Uterus (tissue), 2 donors: ENCODE results near the gene CH25H.

Experiments
- POLR2A ChIP-seq, 2 donors: fragments of 450-650 bp; IDR thresholded peaks; one replicate each; pipeline ENCODE4 v1.6.1; 2016; ENCODE audit warnings: antibody characterized with exemption in 2 of 2, mild to moderate bottlenecking in 1 of 2, moderate library complexity in 1 of 2
- TF ChIP-seq, protein P1 (sequence below), 4 experiments: fragments of 200-600 bp in 2 of 4; fragments of 450-650 bp in 2 of 4; sonication (generic) in 2 of 4; IDR thresholded peaks; one replicate each; pipeline ENCODE4 v1.5.1; 2016 to 2019; ENCODE audit warnings: antibody characterized with exemption in 4 of 4, mild to moderate bottlenecking in 2 of 4, moderate library complexity in 1 of 4

DNA sequence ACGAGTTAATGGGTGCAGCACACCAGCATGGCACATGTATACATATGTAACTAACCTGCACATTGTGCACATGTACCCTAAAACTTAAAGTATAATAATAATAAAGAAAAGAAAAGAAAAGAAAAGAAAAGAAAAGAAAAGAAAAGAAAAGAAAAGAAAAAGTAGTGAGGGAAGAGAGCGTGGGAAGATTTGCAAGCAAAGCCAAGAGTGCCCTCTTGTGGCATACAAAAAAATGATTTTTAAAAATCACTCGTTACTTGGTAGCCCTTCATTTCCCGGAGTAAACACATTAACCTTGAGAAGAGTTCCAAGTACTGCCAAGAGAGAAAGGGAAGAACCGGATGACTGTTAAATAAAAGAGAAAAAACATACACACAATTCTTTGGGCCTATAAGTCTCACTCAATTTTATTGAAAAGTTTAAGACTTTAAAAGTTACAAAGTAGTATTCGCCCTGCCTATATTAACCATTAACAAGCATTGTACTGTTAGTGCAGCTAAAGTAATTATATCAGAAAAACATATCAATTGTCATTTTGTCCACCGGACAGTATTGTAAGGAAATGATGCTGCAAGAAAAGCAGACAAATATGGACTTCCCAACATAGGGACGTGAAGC is 6.2 kb upstream of the CH25H start:
- TF ChIP-seq, protein P1, sequence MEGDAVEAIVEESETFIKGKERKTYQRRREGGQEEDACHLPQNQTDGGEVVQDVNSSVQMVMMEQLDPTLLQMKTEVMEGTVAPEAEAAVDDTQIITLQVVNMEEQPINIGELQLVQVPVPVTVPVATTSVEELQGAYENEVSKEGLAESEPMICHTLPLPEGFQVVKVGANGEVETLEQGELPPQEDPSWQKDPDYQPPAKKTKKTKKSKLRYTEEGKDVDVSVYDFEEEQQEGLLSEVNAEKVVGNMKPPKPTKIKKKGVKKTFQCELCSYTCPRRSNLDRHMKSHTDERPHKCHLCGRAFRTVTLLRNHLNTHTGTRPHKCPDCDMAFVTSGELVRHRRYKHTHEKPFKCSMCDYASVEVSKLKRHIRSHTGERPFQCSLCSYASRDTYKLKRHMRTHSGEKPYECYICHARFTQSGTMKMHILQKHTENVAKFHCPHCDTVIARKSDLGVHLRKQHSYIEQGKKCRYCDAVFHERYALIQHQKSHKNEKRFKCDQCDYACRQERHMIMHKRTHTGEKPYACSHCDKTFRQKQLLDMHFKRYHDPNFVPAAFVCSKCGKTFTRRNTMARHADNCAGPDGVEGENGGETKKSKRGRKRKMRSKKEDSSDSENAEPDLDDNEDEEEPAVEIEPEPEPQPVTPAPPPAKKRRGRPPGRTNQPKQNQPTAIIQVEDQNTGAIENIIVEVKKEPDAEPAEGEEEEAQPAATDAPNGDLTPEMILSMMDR (IDR thresholded peaks at IDR 0.05) = peak; percentile 68 to 79 (median 74)
- TF ChIP-seq POLR2A (IDR thresholded peaks at IDR 0.05) = no peak
